GM23338 (cell line): Measurements from ENCODE around the gene EXPH5.

Experiments
- CREB1 ChIP-seq: fragments of 250-450 bp; sonication (Bioruptor Pico); IDR thresholded peaks from 2 replicates; pipeline ENCODE4 v1.5.0; 2020; ENCODE audit warnings: low read depth, mild to moderate bottlenecking, moderate library complexity
- ETS1 ChIP-seq: IDR thresholded peaks from 2 replicates; pipeline ENCODE4 v1.6.1; 2016; ENCODE audit warnings: antibody characterized with exemption
- EZH2 ChIP-seq: fragments of 200-600 bp; sonication (generic); IDR thresholded peaks from one replicate; pipeline ENCODE4 v1.8.0; 2017; ENCODE audit warnings: antibody characterized with exemption, mild to moderate bottlenecking, low read depth; ENCODE audit not compliant: unreplicated experiment
- EZH2phosphoT487 ChIP-seq: fragments of 200-600 bp; sonication (generic); IDR thresholded peaks from one replicate; pipeline ENCODE4 v1.8.1; 2018; ENCODE audit warnings: antibody characterized with exemption; ENCODE audit not compliant: unreplicated experiment
- JUNB ChIP-seq: IDR thresholded peaks from one replicate; pipeline ENCODE4 v1.6.1; 2016; ENCODE audit warnings: antibody characterized with exemption; ENCODE audit not compliant: unreplicated experiment
- NANOG ChIP-seq: IDR thresholded peaks from 2 replicates; pipeline ENCODE4 v1.6.1; 2016; ENCODE audit warnings: antibody characterized with exemption, borderline replicate concordance
- POLR2AphosphoS5 ChIP-seq: IDR thresholded peaks from 2 replicates; pipeline ENCODE4 v1.6.1; 2016; ENCODE audit warnings: antibody characterized with exemption, low read depth
- REST ChIP-seq: IDR thresholded peaks from one replicate; pipeline ENCODE4 v1.6.1; 2018; ENCODE audit warnings: antibody characterized with exemption; ENCODE audit not compliant: unreplicated experiment
- STAT1 ChIP-seq: IDR thresholded peaks from one replicate; pipeline ENCODE4 v1.6.1; 2016; ENCODE audit warnings: antibody characterized with exemption; ENCODE audit not compliant: unreplicated experiment
- ZNF331 ChIP-seq: fragments of 250-450 bp; sonication (Bioruptor Pico); IDR thresholded peaks from 2 replicates; pipeline ENCODE4 v1.5.0; 2020; ENCODE audit warnings: low read depth, mild to moderate bottlenecking, moderate library complexity
- TF ChIP-seq, protein P1 (sequence below), 2 experiments: fragments of 200-600 bp in 1 of 2; sonication (generic) in 1 of 2; conservative IDR thresholded peaks; 2 replicates each; pipeline versions ENCODE4 v1.5.1 to v1.6.1; 2016 to 2017; ENCODE audit warnings: antibody characterized with exemption in 2 of 2, low read depth in 2 of 2, mild to moderate bottlenecking in 2 of 2, moderate library complexity in 1 of 2

- TF ChIP-seq EZH2, result no peak
- TF ChIP-seq, protein P1, sequence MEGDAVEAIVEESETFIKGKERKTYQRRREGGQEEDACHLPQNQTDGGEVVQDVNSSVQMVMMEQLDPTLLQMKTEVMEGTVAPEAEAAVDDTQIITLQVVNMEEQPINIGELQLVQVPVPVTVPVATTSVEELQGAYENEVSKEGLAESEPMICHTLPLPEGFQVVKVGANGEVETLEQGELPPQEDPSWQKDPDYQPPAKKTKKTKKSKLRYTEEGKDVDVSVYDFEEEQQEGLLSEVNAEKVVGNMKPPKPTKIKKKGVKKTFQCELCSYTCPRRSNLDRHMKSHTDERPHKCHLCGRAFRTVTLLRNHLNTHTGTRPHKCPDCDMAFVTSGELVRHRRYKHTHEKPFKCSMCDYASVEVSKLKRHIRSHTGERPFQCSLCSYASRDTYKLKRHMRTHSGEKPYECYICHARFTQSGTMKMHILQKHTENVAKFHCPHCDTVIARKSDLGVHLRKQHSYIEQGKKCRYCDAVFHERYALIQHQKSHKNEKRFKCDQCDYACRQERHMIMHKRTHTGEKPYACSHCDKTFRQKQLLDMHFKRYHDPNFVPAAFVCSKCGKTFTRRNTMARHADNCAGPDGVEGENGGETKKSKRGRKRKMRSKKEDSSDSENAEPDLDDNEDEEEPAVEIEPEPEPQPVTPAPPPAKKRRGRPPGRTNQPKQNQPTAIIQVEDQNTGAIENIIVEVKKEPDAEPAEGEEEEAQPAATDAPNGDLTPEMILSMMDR (conservative IDR thresholded peaks at IDR 0.05; ENCODE audit: low read depth in 2 of 2), result no peak
- no peak for TF ChIP-seq POLR2AphosphoS5
- TF ChIP-seq EZH2phosphoT487, result no peak
- TF ChIP-seq REST, result no peak
- no peak for TF ChIP-seq JUNB
- no peak for TF ChIP-seq CREB1 (CRISPR knock-in tag)
- no peak for TF ChIP-seq STAT1
- TF ChIP-seq ETS1, result no peak
- TF ChIP-seq NANOG, result no peak
- no peak for TF ChIP-seq ZNF331 (CRISPR knock-in tag)
Observed at GRCh38 chr11:108606070-108606469, 12.5 kb upstream of the EXPH5 start.
